Tibial nerve (tissue), 4 donors: ENCODE measurements around the gene CYP19A1. TPM values are rescaled to one million over a fixed set of nuclear protein-coding genes. Genes with fewer than 3 reads are reported as not detected.
"Not testable (repeated sequence)": the region's sequence is repeated elsewhere in the genome, so short reads cannot be mapped to it uniquely, and the experiment has no call there.

ENCODE experiments used
- DNase-seq, 2 donors: peaks; one replicate each; pipeline ENCODE4 v3.0.0-alpha.2; 2019; ENCODE audit warnings: low spot score in 2 of 2
- H3K27ac ChIP-seq, 4 donors: fragments of 200-600 bp; sonication (generic) in 3 of 4; one replicate each; pipeline ENCODE4 v1.5.1; 2017 to 2019; ENCODE audit warnings: mild to moderate bottlenecking in 1 of 4
- H3K27me3 ChIP-seq, 2 donors: fragments of 200-600 bp; sonication (generic) in 1 of 2; one replicate each; pipeline versions ENCODE4 v1.5.1 to v1.6.0; 2017 to 2019
- H3K36me3 ChIP-seq, 3 donors: fragments of 200-600 bp; sonication (generic); one replicate each; pipeline ENCODE4 v1.5.1; 2018 to 2019
- H3K4me1 ChIP-seq, 4 donors: fragments of 200-600 bp; sonication (generic) in 3 of 4; one replicate each; pipeline ENCODE4 v1.5.1; 2017 to 2019
- H3K4me3 ChIP-seq, 4 donors: fragments of 200-600 bp; sonication (generic) in 3 of 4; one replicate each; pipeline ENCODE4 v1.5.1; 2017 to 2019; ENCODE audit warnings: mild to moderate bottlenecking in 1 of 4, moderate library complexity in 1 of 4
- H3K9me3 ChIP-seq, 4 donors: fragments of 200-600 bp; sonication (generic) in 3 of 4; one replicate each; pipeline ENCODE4 v1.5.1; 2017 to 2019
- CTCF ChIP-seq, 5 experiments: fragments of 200-600 bp in 3 of 5; fragments of 450-650 bp in 2 of 5; sonication (generic) in 3 of 5; IDR thresholded peaks; one replicate each; pipeline ENCODE4 v1.5.1; 2016 to 2019; ENCODE audit warnings: antibody characterized with exemption in 5 of 5, mild to moderate bottlenecking in 3 of 5, moderate library complexity in 2 of 5
- EP300 ChIP-seq, 2 donors: sonication (generic); formaldehyde crosslinking; IDR thresholded peaks; one replicate each; pipeline ENCODE4 v1.6.1; 2017; ENCODE audit warnings: antibody characterized with exemption in 2 of 2, mild to moderate bottlenecking in 1 of 2
- POLR2A ChIP-seq, 2 donors: fragments of 450-650 bp; IDR thresholded peaks; one replicate each; pipeline ENCODE4 v1.6.1; 2017; ENCODE audit warnings: antibody characterized with exemption in 2 of 2, mild to moderate bottlenecking in 2 of 2, moderate library complexity in 2 of 2
- WGBS, 2 donors: methylation state at CpG; one replicate each; pipeline ENCODE4 v1.1.5; 2018; 5-methylcytosine and 5-hydroxymethylcytosine counted together
- total RNA-seq, 4 donors: library from RNA; depleted of rRNA; stranded (reverse); fragments of >200 nt; gene quantifications; one replicate each; pipeline ENCODE4 v1.1.0, GENCODE V29; 2016

CYP19A1 gene
- total RNA-seq, 4 donors from 2014 or later, result 6.3 to 124 (median 15.6) TPM

- Histone ChIP-seq H3K4me1 (peaks cover 0 to 19% (median 0%) of the 10 kb centered on the region in 4 donors), H3K36me3 (no peaks in the 10 kb centered on the region), H3K27ac (no peak overlapping the region), H3K27me3 (no peaks in the 10 kb centered on the region), H3K4me3 (no peak overlapping the region), H3K9me3 (peaks cover 0 to 5% (median 0%) of the 10 kb centered on the region in 4 donors)
- no peak for TF ChIP-seq CTCF (IDR thresholded peaks at IDR 0.05)
- peak in 1 of 2 donors; percentile 47 for TF ChIP-seq EP300 (IDR thresholded peaks at IDR 0.05)
- 76 to 88% methylated on average over 5 of the region's 5 CpGs for WGBS, 2 donors
- no peak for DNase-seq
Measured at GRCh38 chr15:51265037-51265555, 73.3 kb downstream of the CYP19A1 start.

GRCh38 chr15:51263726-51264125 is 74.7 kb downstream of the CYP19A1 start:
- H3K9me3 ChIP-seq, result peaks cover 0 to 5% (median 0%) of the 10 kb centered on the region in 4 donors
- H3K4me3 ChIP-seq, result no peak overlapping the region
- peaks cover 0 to 19% (median 0%) of the 10 kb centered on the region in 4 donors for H3K4me1 ChIP-seq
- no peak overlapping the region for H3K27ac ChIP-seq
- DNase-seq, result no peak
- H3K36me3 ChIP-seq, result no peaks in the 10 kb centered on the region
- TF ChIP-seq CTCF (IDR thresholded peaks at IDR 0.05), result no peak
- no peak for TF ChIP-seq EP300 (IDR thresholded peaks at IDR 0.05)
- TF ChIP-seq POLR2A (IDR thresholded peaks at IDR 0.05), result no peak
- H3K27me3 ChIP-seq, result no peaks in the 10 kb centered on the region

- H3K36me3 ChIP-seq, result no peaks in the 10 kb centered on the region
- H3K27ac ChIP-seq, result no peak overlapping the region
- TF ChIP-seq EP300 (IDR thresholded peaks at IDR 0.05), result no peak
- no peak for TF ChIP-seq CTCF (IDR thresholded peaks at IDR 0.05)
- peaks cover 0 to 19% (median 0%) of the 10 kb centered on the region in 4 donors for H3K4me1 ChIP-seq
- no peak for DNase-seq
- peaks cover 0 to 5% (median 0%) of the 10 kb centered on the region in 4 donors for H3K9me3 ChIP-seq
- H3K4me3 ChIP-seq, result no peak overlapping the region
- WGBS, 2 donors, result 80 to 87% methylated on average over 3 of the region's 3 CpGs
- no peaks in the 10 kb centered on the region for H3K27me3 ChIP-seq
Measured at GRCh38 chr15:51263116-51263515, 75.3 kb downstream of the CYP19A1 start.

- no peak for DNase-seq
- peaks cover 0 to 12% (median 0%) of the 10 kb centered on the region in 4 donors for H3K4me1 ChIP-seq
- H3K27ac ChIP-seq, result no peak overlapping the region
- H3K36me3 ChIP-seq, result no peaks in the 10 kb centered on the region
- peaks cover 0 to 5% (median 0%) of the 10 kb centered on the region in 4 donors for H3K9me3 ChIP-seq
- no peak overlapping the region for H3K4me3 ChIP-seq
- no peaks in the 10 kb centered on the region for H3K27me3 ChIP-seq
- TF ChIP-seq POLR2A (IDR thresholded peaks at IDR 0.05), result no peak
- no peak for TF ChIP-seq CTCF (IDR thresholded peaks at IDR 0.05)
- no peak for TF ChIP-seq EP300 (IDR thresholded peaks at IDR 0.05)
- WGBS, 2 donors, result 61 to 84% methylated on average over 2 of the region's 2 CpGs
Measured at GRCh38 chr15:51262463-51262862, 75.9 kb downstream of the CYP19A1 start.

GRCh38 chr15:51261113-51261512 is 77.3 kb downstream of the CYP19A1 start:
- not testable (repeated sequence) for H3K9me3 ChIP-seq, H3K27me3 ChIP-seq, DNase-seq, H3K36me3 ChIP-seq, H3K4me1 ChIP-seq, H3K4me3 ChIP-seq, H3K27ac ChIP-seq
- 84 to 89% methylated on average over 7 of the region's 7 CpGs for WGBS, 2 donors

- Histone ChIP-seq H3K9me3 (peaks cover 0 to 5% (median 0%) of the 10 kb centered on the region in 4 donors), H3K36me3 (no peaks in the 10 kb centered on the region), H3K27me3 (no peaks in the 10 kb centered on the region), H3K27ac (peak overlapping the region in 1 of 4 donors; percentile 47), H3K4me1 (no peaks in the 10 kb centered on the region), H3K4me3 (no peak overlapping the region)
- WGBS, 2 donors, result 55 to 64% methylated on average over 4 of the region's 4 CpGs
- TF ChIP-seq EP300 (IDR thresholded peaks at IDR 0.05) (peak in 1 of 2 donors; percentile 48), CTCF (IDR thresholded peaks at IDR 0.05) (no peak)
- DNase-seq, result no peak
Measured at GRCh38 chr15:51260202-51260601, 78.2 kb downstream of the CYP19A1 start.
